GM12891 (cell line): ENCODE data around the gene OR5H2.

Experiments
- POLR2A ChIP-seq: IDR thresholded peaks from 2 replicates; pipeline ENCODE4 v1.6.1; 2011; ENCODE audit warnings: low read depth, low read length, control low read depth
- POLR2AphosphoS5 ChIP-seq: IDR thresholded peaks from 2 replicates; pipeline ENCODE4 v1.6.1; 2011; ENCODE audit warnings: low read depth, low read length, control low read depth
- TAF1 ChIP-seq: IDR thresholded peaks from 2 replicates; pipeline ENCODE4 v1.6.1; 2011; ENCODE audit warnings: low read depth, low read length, control low read depth

- TF ChIP-seq POLR2A: no peak
- no peak for TF ChIP-seq TAF1
- TF ChIP-seq POLR2AphosphoS5: no peak
Observed at GRCh38 chr3:98291332-98291957, 9.1 kb downstream of the OR5H2 start.
